Islet precursor cell (in vitro differentiated cells): Measurements from ENCODE around the gene RPL32.
A peak's percentile ranks its signal among the peaks of the same experiment; 100 is the strongest.
"Not testable (repeated sequence)": the region's sequence is repeated elsewhere in the genome, so short reads cannot be mapped to it uniquely, and the experiment has no call there.

Experiments used
- DNase-seq: peaks from one replicate; pipeline ENCODE4 v3.0.0-alpha.2; 2018

The RPL32 gene

DNA sequence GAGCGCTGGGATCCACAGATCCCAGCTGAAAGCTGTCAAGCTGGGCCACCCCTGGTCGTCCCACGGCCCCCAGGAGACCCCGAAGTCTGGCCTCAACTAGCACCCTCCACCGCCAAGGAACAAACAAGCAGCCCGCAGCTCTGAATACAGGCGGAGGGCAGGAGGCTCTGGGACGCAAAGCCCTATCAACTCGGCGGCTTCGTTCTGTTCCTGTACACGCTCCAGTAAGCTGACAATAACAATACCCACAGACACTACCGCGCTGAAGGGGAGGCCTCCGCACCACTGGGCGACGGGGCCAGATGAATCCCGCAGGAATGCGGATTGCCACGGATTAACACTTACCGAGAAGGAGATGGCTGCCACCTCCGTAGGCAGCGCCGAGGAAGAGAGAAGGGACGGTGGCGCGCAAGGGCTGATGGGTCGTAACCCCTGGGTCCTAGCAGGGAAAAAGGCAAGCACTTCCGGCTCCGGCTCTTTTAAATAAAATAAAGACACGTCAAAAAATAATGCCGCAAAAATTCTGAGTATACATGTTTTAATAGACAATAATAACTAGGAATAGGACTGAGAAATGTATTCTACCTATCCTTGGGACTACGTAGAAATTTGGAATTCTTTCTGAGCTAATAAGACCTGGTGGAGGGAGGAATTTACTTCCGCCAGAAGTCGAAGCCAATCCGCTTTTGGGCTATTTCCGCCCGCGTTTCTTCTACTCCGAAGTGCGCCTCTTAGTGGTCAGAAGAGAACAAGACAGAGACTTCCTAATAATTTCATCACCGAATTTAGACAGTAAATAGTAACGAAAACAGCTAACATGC is at the start of gene RPL32:
Gene RPL32 (minus strand): TSS at position 417 of the 821 bp plus-strand sequence. CDS start 1,328 bp downstream, outside the sequence.
- DNase-seq = peak; percentile 89

DNA sequence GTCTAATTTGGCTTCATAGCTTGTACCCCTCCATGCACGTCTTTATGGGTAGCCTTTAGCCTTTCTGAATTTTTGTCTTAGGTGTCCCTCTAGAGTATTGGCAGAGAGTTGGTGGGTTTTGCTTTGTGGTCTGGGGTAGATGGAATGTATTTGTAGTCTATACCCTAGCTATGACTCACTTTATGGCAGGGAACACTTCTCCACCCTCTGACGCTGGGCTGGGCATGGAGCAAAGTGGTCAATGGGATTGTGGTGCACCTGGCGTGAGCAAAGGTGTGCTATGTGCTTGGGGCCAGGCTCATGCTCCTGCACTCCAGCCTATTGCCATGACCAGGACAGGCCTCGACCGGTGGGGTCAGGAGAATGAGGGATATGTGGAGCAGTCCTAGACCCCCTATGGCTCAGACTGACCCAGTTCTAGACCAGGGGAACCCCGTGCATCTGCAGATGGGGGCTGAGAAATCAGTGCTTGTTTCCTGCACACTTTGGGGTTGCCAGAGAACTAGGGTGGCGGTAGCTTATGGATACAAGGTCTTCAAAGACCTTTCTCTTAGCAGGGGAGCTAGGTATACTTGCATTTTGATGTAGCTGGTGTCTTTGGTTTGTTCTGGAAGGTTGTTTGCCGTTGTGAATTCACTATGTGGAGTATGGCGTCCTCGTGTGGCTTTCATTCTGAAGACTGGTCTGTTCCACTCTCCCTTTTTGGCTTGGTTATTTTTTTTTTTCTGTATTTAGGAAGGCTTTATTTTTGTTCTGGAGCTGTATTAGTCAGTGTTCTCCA is 49.4 kb upstream of the RPL32 start:
- no peak for DNase-seq

DNA sequence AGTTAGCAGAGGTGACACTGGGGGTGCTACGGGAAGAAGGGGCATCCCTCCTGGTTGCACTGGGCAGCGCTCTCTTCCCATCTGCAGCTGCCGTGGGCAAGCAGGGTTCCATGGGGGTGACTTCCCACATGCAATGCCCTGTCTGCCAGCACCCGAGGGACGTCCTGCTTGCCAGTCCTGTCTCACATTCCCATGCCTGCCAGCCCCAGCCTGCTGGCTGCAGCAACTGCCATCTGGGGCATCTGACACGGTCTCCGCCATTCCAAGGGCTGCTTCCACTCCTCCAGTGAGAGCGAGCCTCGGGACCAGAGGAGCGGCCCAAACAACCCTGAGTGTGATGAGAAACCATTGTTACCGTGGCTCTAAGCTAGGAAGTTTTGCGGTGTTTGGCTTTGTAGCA is 45.4 kb upstream of the RPL32 start:
- no peak for DNase-seq

GRCh38 chr3:12886106-12886679 is 44.8 kb upstream of the RPL32 start:
- DNase-seq = no peak

DNA sequence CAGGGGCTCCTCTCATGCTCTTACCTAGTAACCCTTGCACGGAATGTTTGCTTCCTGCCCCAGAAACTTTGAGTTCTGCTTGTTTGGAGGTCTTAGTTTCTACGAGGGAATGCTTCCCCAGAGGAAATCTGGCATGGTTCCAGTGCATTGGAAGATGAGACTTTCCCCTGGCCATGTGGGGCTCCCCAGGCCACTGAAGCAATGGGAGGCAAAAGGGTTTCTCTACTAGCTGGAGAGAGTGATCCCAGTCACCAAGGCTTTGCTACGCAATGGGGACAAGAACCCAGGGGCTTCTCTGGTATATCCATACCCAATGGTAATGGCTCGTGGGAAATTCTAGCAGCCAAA is 44.2 kb upstream of the RPL32 start:
- no peak for DNase-seq

- no peak for DNase-seq
Observed at GRCh38 chr3:12884790-12885582, 43.6 kb upstream of the RPL32 start.

DNA sequence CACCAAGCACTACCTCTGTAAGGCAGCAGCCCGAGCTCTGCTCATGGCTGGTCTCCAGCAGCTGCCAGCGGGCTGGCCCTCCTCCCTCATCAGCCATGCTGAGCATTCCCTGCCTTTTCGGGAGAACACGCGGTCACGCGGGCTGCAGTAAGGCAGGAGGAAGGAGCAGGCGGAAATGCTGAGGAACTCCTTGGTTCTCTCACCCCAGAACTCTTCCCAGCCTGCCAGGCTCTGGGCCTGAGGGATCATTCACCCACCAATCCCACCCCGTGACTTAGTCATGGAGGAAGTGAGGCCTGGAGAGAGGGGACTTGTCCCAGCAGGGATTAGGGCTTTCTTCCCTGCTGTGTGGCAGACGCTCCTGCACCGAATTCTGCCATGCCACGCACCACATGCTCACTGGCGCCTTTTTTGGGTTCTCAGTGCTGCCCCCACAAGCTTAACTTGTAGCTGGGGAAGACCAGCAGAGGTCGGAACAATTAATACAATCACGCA is 42.9 kb upstream of the RPL32 start:
- no peak for DNase-seq

DNA sequence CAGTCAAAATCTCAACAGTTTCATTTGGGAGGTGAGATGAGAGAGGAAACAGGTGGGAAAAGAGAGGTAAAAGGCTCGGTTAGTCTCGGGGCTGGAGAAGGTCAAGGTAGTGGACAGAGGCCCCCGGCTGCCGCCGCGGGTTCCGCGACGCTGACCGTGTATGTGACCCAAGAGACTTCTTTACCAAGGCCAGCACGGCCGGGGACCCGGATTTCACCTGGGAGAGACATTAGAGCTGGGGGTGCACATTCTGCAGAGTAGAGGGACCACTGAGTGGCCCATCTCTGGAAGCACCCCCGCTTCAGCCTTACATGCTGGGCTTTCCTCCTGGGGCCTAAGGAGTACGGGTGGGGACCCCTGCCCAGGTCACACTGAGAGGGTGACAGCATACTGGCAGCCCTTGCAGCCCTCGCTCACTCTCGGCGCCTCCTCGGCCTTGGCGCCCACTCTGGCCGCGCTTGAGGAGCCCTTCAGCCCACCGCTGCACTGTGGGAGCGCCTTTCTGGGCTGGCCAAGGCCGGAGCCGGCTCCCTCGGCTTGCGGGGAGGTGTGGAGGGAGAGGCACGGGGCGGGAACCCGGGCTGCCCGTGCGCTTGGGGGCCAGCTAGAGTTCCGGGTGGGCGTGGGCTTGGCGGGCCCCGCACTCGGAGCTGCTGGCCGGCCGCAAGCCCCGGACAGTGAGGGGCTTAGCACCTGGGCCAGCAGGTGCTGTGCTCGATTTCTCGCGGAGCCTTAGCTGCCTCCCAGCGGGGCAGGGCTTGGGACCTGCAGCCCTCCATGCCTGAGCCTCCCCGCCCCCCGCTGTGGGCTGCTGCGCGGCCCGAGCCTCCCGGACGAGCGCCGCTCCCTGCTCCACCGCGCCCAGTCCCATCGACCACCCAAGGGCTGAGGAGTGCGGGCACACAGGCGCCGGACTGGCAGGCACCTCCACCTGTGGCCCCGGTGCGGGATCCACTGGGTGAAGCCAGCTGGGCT is 41.3 kb upstream of the RPL32 start:
- DNase-seq = no peak

DNA sequence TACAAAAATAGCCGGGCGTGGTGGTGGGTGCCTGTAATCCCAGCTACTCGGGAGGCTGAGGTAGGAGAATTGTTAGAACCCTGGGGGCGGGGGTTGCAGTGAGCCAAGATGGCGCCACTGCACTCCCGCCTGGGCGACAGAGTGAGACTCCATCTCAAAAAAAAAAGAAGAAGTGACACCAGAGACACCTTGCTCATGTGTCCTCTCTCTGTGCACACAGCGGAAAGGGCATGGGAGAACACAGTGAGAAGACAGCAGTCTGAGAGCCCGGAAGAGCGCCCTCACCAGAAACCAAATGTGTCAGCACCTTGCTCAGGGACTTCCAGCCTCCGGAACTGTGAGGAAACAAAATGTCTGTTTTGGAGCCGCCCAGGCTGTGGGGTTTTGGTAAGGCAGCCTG is 40.5 kb upstream of the RPL32 start:
- not testable (repeated sequence) for DNase-seq

DNA sequence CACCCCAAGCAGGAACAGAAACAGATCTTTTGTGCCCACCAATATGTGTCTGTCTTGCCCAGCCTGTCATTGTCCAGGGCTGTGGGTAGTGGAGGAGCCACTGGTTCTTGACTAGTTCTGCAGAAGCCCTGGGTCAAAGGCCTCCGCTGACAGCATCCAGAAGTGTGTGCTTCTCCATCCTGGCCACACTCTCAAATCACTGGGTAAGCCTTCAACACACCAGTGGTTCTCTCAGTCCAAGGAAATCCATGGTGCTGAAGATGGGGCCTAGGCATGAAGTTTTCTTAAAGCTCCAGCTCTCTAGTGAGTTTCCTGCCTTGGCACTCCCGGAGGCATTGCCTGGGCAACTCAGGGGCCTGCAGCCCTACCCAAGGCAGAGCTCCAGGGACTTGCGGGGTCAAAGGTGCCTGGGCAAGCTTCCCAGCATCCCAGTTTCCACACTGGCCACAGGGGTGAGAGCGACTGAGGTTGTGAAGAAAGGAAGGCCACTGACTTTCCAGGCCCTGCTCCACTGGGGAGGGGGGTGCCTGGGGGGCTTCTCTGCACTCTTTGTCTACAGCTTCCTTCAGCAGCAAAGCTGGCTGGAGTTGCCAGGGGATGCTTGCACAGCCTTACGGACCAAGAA is 37.9 kb upstream of the RPL32 start:
- no peak for DNase-seq

- DNase-seq = not testable (repeated sequence)
Observed at GRCh38 chr3:12878758-12879157, 37.4 kb upstream of the RPL32 start.

DNA sequence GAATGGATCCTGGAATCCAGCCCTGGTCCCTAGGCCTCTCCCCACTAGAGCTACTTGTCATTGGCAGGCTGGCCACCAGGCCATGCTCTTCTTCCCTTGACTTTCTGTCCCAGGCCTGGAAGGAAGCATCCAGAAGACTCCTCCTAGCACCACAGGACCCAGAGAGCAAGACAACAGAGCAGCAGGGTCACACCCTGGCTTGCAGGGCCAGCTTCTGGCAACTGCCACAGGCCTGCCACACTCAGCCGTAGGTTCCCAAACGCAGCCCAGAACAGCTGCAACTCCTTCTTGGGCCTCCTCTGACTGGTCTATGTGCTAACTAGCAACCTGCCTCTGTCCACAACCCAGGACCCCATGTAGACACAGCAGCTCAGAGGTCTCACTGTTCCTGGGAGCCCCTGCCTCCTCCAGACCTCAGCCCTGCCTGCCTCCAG is 36.8 kb upstream of the RPL32 start:
- DNase-seq = no peak

- DNase-seq = no peak
Observed at GRCh38 chr3:12877040-12877439, 35.7 kb upstream of the RPL32 start.

DNA sequence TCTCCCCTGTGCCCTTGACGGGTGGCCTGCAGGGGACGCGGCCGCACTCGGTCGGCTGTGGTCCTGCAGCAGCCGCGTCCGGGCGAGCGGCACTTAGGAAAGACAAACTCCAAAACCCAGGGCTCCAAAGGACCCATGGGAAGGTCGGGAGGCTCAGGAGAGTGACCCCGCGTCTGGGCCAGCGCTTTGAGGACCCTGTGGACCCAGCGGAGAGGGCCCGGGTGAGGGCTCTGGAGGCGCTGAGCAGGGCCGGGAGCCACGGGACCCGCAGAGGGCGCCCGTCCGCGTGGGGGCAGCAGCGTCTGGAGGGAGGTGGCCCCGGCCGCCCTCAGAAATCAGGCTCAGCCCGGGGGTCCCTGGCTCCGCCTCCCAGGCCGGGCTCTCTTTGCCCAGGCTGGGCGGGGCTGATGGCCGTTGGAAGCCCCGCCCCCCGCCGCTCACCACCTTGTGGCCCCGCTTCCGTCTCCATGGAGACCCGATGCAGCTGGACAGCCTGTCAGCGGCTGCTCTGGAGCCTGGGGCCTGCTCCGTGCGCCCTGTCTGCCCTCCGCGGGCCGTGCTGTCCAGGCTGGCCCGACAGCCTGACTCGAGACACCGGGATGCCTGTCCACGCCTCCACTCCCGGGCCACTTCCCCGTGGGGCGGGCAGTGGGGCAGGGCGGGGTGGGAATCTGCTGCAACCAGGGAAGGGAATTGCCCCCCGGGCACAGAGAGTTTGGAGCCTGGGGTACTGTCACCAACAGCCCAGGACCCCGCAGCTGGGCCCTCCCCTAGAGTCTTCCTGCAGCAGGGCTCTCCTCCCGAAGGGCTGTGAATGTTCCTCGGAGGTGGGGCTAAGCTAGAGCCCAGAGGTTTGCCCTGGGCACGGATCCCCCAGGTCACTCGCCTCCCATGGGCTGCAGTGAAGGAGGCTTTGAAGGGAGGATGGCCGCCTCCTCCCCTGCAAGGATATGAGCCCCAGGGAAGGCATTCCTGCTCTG is 34.8 kb upstream of the RPL32 start:
- peak; percentile 95 for DNase-seq

GRCh38 chr3:12871404-12871983 is 30.1 kb upstream of the RPL32 start:
- DNase-seq = no peak

GRCh38 chr3:12870942-12871341 is 29.6 kb upstream of the RPL32 start:
- no peak for DNase-seq

DNA sequence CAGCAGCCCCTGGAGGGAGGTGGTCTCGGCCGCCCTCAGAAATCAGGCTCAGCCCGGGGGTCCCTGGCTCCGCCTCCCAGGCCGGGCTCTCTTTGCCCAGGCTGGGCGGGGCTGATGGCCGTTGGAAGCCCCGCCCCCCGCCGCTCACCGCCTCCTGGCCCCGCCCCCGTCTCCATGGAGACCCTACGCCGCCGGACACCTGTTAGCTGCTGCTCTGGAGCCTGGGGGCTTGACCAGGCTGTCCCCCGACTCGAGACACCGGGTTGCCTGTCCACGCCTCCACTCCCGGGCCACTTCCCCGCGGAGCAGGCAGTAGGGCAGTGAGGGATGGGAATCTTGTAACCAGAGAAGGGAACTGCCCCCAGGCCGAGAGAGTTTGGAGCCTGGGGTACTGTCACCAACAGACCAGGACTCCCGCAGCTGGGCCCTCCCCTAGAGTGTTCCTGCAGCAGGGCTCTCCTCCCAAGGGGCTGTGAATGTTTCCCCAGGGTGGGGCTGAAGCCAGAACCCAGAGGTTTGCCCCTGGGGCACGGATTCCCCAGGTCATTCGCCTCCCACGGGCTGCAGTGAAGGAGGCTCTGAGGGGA is 27.8 kb upstream of the RPL32 start:
- peak; percentile 87 for DNase-seq

DNA sequence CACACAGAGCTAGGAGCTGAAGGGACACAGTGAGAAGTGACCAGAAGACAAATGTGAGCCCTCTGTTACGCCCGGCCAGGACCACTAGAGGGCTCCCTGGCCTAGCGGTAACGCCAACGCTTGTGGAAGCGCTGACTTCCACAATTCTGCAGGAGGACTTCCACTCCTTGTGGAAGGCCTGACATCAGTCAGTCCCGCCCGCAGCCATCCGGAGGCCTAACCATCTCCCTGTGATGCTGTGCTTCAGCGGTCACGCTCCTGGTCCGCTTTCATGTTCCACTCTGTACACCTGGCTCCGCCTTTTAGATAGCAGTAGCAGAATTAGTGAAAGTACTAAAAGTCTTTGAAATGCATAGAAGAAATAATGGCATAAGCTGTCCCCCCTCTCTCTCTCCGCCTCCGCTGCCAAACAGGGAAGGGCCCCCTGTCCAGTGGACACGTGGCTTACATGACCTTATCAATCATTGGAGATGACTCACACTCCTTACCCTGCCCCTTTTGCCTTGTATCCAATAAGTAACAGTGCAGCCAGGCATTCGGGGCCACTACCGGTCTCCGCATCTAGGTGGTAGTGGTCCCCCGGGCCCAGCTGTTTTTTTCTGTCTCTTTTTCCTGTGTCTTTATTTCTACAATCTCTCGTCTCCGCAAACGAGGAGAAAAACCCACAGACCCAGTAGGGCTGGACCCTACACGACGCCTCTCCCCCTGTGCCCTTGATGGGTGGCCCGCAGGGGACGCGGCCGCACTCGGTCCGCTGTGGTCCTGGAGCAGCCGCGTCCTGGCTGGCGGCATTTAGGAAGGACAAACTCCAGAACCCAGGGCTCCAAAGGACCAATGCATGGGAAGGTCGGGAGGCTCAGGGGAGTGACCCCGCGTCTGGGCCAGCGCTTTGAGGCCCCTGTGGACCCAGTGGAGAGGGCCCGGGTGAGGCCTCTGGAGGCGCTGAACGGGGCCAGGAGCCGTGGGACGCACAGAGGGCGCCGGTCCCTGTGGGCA is 27.0 kb upstream of the RPL32 start:
- DNase-seq = peak; percentile 96
